Measurements from ENCODE around the gene KCNJ14. TPM values are rescaled to one million over a fixed set of nuclear protein-coding genes. Genes with fewer than 3 reads are reported as not detected.

The KCNJ14 gene
- total RNA-seq = 1.1 and 1.3 TPM in 2 replicates

DNA sequence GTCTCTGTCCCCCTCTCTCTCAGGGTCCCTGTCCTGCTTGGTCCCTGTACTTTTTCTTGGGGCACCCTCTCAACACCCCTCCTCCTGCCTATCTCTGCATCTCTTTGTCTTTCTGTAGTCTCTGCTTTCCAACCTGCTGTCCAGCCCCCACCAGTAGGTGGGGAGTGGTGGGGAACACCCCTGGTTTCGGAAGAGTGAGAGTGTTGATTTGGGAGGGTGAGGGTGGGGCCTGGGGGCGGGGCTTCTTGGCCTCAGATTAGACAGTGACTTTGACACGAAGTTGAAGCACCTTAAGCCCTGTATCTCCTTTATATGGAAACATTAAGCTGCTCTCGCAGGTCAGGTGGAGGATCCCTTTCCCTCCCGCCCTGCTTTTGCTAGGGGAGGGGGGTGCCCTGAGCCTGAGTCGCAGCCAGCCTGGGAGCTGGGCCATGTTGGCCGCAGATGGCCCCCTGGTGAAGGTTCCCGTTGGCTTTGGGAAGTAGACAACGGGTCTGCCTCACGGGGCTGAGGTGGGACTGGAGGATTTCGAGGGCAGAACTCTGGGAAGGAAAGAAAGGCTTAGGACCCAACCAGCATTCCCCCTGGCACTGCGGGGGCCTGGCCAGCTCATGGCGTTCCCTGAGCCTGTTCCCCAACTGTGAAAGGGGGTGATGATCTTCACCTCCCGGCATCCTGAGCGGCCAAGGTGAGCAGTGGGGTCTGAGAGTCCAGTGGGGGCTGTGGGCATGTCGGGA is at the start of gene KCNJ14:
Gene KCNJ14, plus strand, starts transcription at position 404 of the 737 bp plus-strand sequence. CDS start 6,151 bp downstream, outside the sequence.

DNA sequence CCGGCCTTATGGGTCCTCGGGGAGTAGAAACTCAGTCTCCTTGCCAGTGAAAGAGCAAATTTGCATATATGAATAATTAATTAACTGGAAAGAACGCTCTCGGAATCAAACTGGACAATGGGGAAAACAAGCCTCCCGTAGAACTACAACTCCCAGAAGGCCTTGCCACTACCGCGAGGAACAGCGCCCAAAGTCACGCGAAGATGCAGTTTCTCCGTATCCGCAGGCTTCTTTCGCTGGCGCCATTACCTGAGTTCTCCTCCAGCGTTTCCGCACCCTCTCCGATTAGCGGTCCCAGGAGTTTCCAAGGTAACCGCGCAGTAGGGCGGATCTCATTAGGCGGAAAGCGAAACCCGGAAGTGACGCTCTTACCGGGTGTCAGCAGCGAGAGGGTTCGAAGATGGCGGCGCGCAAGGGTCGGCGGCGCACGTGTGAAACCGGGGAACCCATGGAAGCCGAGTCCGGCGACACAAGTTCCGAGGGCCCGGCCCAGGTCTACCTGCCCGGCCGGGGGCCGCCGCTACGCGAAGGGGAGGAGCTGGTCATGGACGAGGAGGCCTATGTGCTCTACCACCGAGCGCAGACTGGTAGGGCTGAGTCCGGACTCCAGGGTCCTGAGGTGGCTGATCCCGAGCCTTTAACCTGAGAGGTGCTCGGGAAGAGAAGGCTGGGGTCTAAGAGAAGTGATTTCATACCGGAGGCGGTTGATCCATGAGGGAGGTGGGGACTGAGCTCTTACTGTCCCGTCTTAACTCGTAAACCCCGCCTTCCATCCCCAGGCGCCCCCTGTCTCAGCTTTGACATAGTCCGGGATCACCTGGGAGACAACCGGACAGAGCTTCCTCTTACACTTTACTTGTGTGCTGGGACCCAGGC is 9.5 kb upstream of the KCNJ14 start, which contains the start of gene GRWD1:
Gene GRWD1, plus strand, starts transcription at position 378 of the 876 bp plus-strand sequence. Its CDS starts 23 bp downstream, at position 401.

DNA sequence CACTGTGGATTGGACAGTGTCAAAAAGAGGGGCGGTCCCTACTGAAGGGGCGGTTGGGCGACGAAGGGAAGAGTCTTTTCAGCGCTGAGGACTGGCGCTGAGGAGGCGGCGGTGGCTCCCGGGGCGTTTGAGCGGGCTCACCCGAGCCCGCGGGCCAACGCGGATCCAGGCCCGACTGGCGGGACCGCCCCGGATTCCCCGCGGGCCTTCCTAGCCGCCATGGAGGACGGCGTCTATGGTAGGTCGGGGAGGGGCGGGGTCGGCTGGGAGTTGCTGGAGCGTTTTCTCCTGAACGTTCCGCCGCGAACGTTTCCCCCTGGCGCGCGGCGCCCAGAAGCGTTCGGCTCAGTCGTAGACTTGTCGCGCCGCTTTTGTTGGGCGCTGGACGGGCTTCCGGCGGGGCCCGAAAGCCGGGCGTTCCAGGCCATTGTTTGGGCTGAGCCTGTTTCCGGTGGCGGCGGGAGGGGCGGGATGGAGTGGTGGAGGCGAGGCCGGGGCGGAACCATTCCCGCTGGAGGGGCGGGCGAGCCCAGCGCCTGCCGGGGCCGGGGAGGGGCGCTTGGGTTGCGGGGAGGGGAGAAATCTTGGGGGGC is 14.0 kb downstream of the KCNJ14 start, which contains the start of gene CYTH2:
Gene CYTH2, plus strand, starts transcription at position 81 of the 593 bp plus-strand sequence. Its CDS starts 139 bp downstream, at position 220.

DNA sequence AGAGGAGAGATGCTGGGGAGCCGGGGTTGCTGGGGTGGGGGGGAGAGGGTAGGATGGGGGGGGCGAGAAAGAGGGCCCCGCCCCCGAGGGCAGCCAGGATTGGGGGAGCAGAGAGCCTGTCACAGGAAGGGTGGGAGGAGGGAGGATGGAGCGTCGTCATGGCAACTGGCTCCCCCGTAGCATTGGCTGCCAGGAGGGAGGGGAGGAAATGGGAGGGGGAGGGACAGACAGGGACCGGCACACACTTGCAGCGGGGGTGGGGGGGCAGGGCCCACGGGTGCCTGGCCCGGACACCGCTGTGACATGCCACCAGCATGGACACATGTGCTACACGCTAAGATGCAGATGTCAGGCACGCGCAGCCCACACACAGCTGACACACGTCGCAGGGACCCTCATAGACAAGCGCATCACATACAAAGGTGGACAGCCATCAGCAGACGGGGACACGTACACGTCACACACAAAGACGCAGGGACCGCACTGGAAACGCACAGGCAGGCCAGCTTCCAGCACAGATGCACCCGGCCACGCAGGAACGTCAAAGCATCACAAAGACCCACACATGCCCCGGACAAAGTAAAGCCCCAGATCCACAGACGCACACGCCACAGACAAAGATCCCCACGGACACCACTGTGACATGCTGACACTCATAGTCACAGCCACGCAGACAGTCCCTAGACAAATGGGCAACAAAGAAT is 56.6 kb downstream of the KCNJ14 start, which contains the start of gene LMTK3:
Gene LMTK3, minus strand, starts transcription at position 36 of the 704 bp plus-strand sequence. CDS start 259 bp downstream, outside the sequence.

Other genes with a start within 250 kb of the KCNJ14 start
- 12.3 and 17.7 TPM in 2 replicates for gene CARD8, start 199.7 kb upstream of the KCNJ14 start, total RNA-seq
- gene ZNF114, start 185.5 kb upstream of the KCNJ14 start, total RNA-seq = 0.94 and 1.9 TPM in 2 replicates
- 72.7 and 88.5 TPM in 2 replicates for gene EMP3, start 130.0 kb upstream of the KCNJ14 start, total RNA-seq
- 4.3 and 4.5 TPM in 2 replicates for gene TMEM143, start 91.6 kb upstream of the KCNJ14 start, total RNA-seq
- not detected in 2 replicates for gene SYNGR4, start 91.2 kb upstream of the KCNJ14 start, total RNA-seq
- gene KDELR1, start 64.0 kb upstream of the KCNJ14 start, total RNA-seq = 192 and 204 TPM in 2 replicates
- 2.1 and 2.4 TPM in 2 replicates for gene GRIN2D, start 61.9 kb upstream of the KCNJ14 start, total RNA-seq
- gene GRWD1, start 9.6 kb upstream of the KCNJ14 start, total RNA-seq = 26.4 and 35.5 TPM in 2 replicates
- gene CYTH2, start 13.8 kb downstream of the KCNJ14 start, total RNA-seq = 20.3 and 57.3 TPM in 2 replicates
- not detected in 2 replicates for gene LMTK3, start 56.3 kb downstream of the KCNJ14 start, total RNA-seq
- gene SULT2B1, start 96.6 kb downstream of the KCNJ14 start, total RNA-seq = not detected in 2 replicates
- gene SPACA4, start 151.2 kb downstream of the KCNJ14 start, total RNA-seq = not detected in 2 replicates
- gene FAM83E, start 159.5 kb downstream of the KCNJ14 start, total RNA-seq = not detected in 2 replicates
- 2,209 and 2,294 TPM in 2 replicates for gene RPL18, start 163.6 kb downstream of the KCNJ14 start, total RNA-seq
- gene SPHK2, start 163.9 kb downstream of the KCNJ14 start, total RNA-seq = 11.5 and 14.0 TPM in 2 replicates
- gene DBP, start 181.8 kb downstream of the KCNJ14 start, total RNA-seq = 11.5 and 14.2 TPM in 2 replicates
- gene CA11, start 190.6 kb downstream of the KCNJ14 start, total RNA-seq = 1.3 and 2.5 TPM in 2 replicates
- gene NTN5, start 217.4 kb downstream of the KCNJ14 start, total RNA-seq = not detected in 2 replicates
- gene FUT2, start 240.4 kb downstream of the KCNJ14 start, total RNA-seq = not detected in 2 replicates